Measurements from ENCODE around the gene JUN. TPM values are rescaled to one million over a fixed set of nuclear protein-coding genes. Genes with fewer than 3 reads are reported as not detected.

JUN gene
- polyA plus RNA-seq, 2 of the 4 experiments (the other 2 are of a cell fraction): 23.3 to 59.8 TPM

DNA sequence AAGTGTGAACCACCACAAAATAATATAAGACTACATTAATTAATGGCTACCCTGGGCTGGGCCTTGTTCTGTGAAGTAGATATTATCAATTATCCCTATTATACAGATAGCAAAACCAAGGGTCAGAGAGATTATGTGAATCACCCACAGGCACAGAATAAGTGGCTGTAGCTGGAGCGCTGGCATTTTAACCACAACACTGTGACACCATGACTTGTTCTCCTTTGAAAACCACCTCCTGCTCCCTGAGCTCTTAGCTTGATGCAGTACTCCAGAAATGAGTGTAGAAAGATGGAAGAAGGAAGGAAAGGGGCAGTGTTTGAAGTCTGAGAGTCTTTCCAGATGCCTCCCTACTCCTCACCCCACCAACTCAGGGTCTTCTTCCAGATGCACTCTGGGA is 29.5 kb upstream of the JUN start:
- ATAC-seq: no peak
- CTCF ChIA-PET: no interaction called here
- no peak overlapping the region for H3K4me2 ChIP-seq
- peak overlapping the region; percentile 100; a peak in 5 of 6 replicates for H3K27ac ChIP-seq
- no peak for DNase-seq (ENCODE audit: low read depth in 1 of 2, low spot score in 1 of 2)
- FAIRE-seq: no peak
- TF ChIP-seq CBX8 (IDR thresholded peaks at IDR 0.05) (no peak), NPAS2 (CRISPR knock-in tag; IDR thresholded peaks at IDR 0.05; ENCODE audit: borderline replicate concordance) (no peak), USF2 (IDR thresholded peaks at IDR 0.05) (no peak), MAX (IDR thresholded peaks at IDR 0.05) (no peak), TP53 (CRISPR knock-in tag; IDR thresholded peaks at IDR 0.05) (no peak), RCOR1 (IDR thresholded peaks at IDR 0.05; ENCODE audit: low read depth, low read length) (no peak), RARB (CRISPR knock-in tag; IDR thresholded peaks at IDR 0.05) (no peak), MYC (IDR thresholded peaks at IDR 0.05; ENCODE audit: borderline replicate concordance, low read length) (no peak), EHF (CRISPR knock-in tag; IDR thresholded peaks at IDR 0.05) (no peak), HOXB13 (CRISPR knock-in tag; IDR thresholded peaks at IDR 0.05; ENCODE audit: low read depth) (no peak), RNF2 (IDR thresholded peaks at IDR 0.05; ENCODE audit: borderline replicate concordance, low read depth) (no peak), HOXA7 (CRISPR knock-in tag; IDR thresholded peaks at IDR 0.05) (no peak), RFX5 (IDR thresholded peaks at IDR 0.05) (no peak), E2F6 (IDR thresholded peaks at IDR 0.05; ENCODE audit: borderline replicate concordance, low read depth) (no peak)
- TF ChIP-seq, protein P1, sequence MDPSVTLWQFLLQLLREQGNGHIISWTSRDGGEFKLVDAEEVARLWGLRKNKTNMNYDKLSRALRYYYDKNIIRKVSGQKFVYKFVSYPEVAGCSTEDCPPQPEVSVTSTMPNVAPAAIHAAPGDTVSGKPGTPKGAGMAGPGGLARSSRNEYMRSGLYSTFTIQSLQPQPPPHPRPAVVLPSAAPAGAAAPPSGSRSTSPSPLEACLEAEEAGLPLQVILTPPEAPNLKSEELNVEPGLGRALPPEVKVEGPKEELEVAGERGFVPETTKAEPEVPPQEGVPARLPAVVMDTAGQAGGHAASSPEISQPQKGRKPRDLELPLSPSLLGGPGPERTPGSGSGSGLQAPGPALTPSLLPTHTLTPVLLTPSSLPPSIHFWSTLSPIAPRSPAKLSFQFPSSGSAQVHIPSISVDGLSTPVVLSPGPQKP (IDR thresholded peaks at IDR 0.05; ENCODE audit: low read depth, low read length): no peak
- H3K9me3 ChIP-seq: no peaks in the 10 kb centered on the region
- H3K4me1 ChIP-seq: peaks cover 44% of the 10 kb centered on the region
- 93% methylated on average over 1 of the region's 1 CpG for WGBS (ENCODE audit: missing lambda C conversion rate)
- no peak overlapping the region for H3K4me3 ChIP-seq
- POLR2A ChIA-PET: no interaction called here

GRCh38 chr1:58812926-58813325 is 29.1 kb upstream of the JUN start:
- ChIA-PET CTCF (interaction anchor here (1.1 kb wide), 1 partner anchor 28 kb away, joined by 4 read pairs; no protein-coding TSS in a partner anchor), POLR2A (no interaction called here)
- no peak for ATAC-seq
- Histone ChIP-seq H3K4me1 (peaks cover 40% of the 10 kb centered on the region), H3K4me2 (no peak overlapping the region), H3K4me3 (no peak overlapping the region), H3K27ac (peak overlapping the region in 1 of 2 experiments; percentile 100; a peak in 3 of 6 replicates), H3K9me3 (no peaks in the 10 kb centered on the region)
- 53% methylated on average over 4 of the region's 4 CpGs for WGBS (ENCODE audit: missing lambda C conversion rate)
- FAIRE-seq: no peak
- no peak for DNase-seq (ENCODE audit: low read depth in 1 of 2, low spot score in 1 of 2)
- TF ChIP-seq MYC (IDR thresholded peaks at IDR 0.05; ENCODE audit: borderline replicate concordance, low read length) (no peak), NR3C1 (IDR thresholded peaks at IDR 0.05) (no peak), JUN (IDR thresholded peaks at IDR 0.05) (no peak), ZFP36 (IDR thresholded peaks at IDR 0.05; ENCODE audit: borderline replicate concordance, partially characterized antibody) (no peak), FOXS1 (CRISPR knock-in tag; IDR thresholded peaks at IDR 0.05) (no peak), TFCP2L1 (CRISPR knock-in tag; IDR thresholded peaks at IDR 0.05) (no peak), HEYL (CRISPR knock-in tag; IDR thresholded peaks at IDR 0.05) (no peak), CBX2 (IDR thresholded peaks at IDR 0.05; ENCODE audit: borderline replicate concordance, low read depth) (no peak)

DNA sequence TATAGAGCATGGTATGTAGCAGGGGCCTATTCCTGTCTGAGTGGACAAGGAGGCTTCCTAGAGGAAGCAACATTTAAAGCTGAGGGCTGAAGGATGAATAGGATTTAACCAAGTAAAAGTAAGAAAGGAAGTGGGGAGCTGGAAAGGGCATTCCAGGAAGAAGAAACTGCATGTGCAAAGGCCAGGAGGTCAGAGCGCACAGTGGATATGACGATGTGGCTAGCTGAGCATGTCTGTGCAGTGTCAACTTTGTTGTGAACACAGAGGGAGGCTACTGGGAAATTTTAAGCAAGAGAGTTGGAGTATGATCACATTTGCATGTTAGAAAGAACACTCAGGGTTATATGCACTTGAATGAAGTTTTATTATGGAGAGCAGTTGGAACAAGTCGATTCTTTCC is 28.6 kb upstream of the JUN start:
- Histone ChIP-seq H3K4me3 (no peak overlapping the region), H3K4me1 (peaks cover 35% of the 10 kb centered on the region), H3K4me2 (no peak overlapping the region), H3K27ac (peak overlapping the region in 1 of 2 experiments; percentile 100; a peak in 3 of 6 replicates), H3K9me3 (no peaks in the 10 kb centered on the region)
- ChIA-PET POLR2A (no interaction called here), CTCF (interaction anchor here (1.1 kb wide), 1 partner anchor 27 kb away, joined by 4 read pairs; no protein-coding TSS in a partner anchor)
- DNase-seq (ENCODE audit: low read depth in 1 of 2, low spot score in 1 of 2): no peak
- FAIRE-seq: no peak
- ATAC-seq: no peak
- 89% methylated on average over 3 of the region's 3 CpGs for WGBS (ENCODE audit: missing lambda C conversion rate)
- TF ChIP-seq ZFP36 (IDR thresholded peaks at IDR 0.05; ENCODE audit: borderline replicate concordance, partially characterized antibody): no peak
- no peak for TF ChIP-seq CHD4 (IDR thresholded peaks at IDR 0.05; ENCODE audit: borderline replicate concordance)
- TF ChIP-seq HES2 (IDR thresholded peaks at IDR 0.05): no peak
- TF ChIP-seq BHLHE40 (IDR thresholded peaks at IDR 0.05; ENCODE audit: low read depth, low read length): no peak
- TF ChIP-seq TP53 (CRISPR knock-in tag; IDR thresholded peaks at IDR 0.05): no peak
- no peak for TF ChIP-seq ZNF302 (CRISPR knock-in tag; IDR thresholded peaks at IDR 0.05)
- TF ChIP-seq USF2 (IDR thresholded peaks at IDR 0.05): no peak
- no peak for TF ChIP-seq ZC3H11A (IDR thresholded peaks at IDR 0.05)
- TF ChIP-seq EP300 (IDR thresholded peaks at IDR 0.05): no peak
- no peak for TF ChIP-seq HMGXB4 (CRISPR knock-in tag; IDR thresholded peaks at IDR 0.05; ENCODE audit: borderline replicate concordance)
- TF ChIP-seq RCOR1 (IDR thresholded peaks at IDR 0.05; ENCODE audit: low read depth, low read length): no peak
- TF ChIP-seq HDAC2 (IDR thresholded peaks at IDR 0.05): no peak
- TF ChIP-seq POLR2A (IDR thresholded peaks at IDR 0.05; ENCODE audit: low read length): no peak
